GM10266 (cell line): ENCODE data around the gene ATP2B1.

Experiments
- DNase-seq: peaks from one replicate; pipeline ENCODE4 v3.0.0; 2012; ENCODE audit errors: extremely low spot score
- TF ChIP-seq, protein P1 (sequence below): IDR thresholded peaks from 2 replicates; pipeline ENCODE4 v1.5.1; 2012; ENCODE audit warnings: mild to moderate bottlenecking, low read depth; ENCODE audit not compliant: control insufficient read depth, insufficient read depth; ENCODE audit errors: missing control alignments

ATP2B1 gene

DNA sequence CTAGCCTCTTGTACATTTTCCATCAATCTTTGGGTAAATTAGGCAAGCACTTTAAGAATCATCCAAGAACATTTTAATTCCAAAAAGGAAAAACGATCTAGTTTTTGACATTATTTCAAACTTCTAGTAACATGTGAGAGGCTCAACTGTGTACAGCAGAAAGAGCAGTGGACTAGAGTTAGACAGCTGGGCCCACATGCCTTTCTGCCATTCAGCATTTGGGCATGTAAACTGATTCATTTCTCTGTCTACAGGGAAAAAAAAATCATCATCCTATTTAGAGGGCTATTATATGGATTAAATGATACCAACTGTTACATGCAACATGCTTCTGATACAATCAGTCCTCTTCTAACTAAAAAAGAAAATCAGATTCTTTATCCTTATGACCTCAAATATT, 17.7 kb downstream of the ATP2B1 start:
- no peak for DNase-seq
- TF ChIP-seq, protein P1, sequence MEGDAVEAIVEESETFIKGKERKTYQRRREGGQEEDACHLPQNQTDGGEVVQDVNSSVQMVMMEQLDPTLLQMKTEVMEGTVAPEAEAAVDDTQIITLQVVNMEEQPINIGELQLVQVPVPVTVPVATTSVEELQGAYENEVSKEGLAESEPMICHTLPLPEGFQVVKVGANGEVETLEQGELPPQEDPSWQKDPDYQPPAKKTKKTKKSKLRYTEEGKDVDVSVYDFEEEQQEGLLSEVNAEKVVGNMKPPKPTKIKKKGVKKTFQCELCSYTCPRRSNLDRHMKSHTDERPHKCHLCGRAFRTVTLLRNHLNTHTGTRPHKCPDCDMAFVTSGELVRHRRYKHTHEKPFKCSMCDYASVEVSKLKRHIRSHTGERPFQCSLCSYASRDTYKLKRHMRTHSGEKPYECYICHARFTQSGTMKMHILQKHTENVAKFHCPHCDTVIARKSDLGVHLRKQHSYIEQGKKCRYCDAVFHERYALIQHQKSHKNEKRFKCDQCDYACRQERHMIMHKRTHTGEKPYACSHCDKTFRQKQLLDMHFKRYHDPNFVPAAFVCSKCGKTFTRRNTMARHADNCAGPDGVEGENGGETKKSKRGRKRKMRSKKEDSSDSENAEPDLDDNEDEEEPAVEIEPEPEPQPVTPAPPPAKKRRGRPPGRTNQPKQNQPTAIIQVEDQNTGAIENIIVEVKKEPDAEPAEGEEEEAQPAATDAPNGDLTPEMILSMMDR = no peak

- TF ChIP-seq, protein P1 = no peak
- no peak for DNase-seq
Measured at GRCh38 chr12:89689306-89689705, 19.3 kb downstream of the ATP2B1 start.

GRCh38 chr12:89686311-89686710, 22.3 kb downstream of the ATP2B1 start:
- TF ChIP-seq, protein P1 = no peak
- no peak for DNase-seq

GRCh38 chr12:89685363-89685972, 23.2 kb downstream of the ATP2B1 start:
- TF ChIP-seq, protein P1 = no peak
- DNase-seq = no peak

DNA sequence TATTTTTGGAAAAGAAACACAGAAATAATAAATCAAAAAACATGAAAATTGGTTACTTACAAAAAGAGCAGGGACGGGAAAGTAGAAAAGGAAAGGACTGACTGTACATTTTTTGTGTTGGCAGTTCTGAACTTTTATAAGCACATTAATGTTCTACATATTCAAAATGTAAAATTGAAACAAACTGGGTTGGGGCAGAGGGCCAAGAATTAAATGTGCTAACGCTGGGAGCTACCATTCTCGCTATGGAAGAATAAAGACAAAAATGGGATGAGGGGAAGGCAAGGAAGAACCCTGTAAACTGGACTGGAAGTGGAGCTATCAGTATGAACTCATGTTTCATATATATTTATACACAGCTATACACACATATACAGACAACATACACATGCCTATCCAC, 24.5 kb downstream of the ATP2B1 start:
- DNase-seq = no peak
- TF ChIP-seq, protein P1 = no peak

DNA sequence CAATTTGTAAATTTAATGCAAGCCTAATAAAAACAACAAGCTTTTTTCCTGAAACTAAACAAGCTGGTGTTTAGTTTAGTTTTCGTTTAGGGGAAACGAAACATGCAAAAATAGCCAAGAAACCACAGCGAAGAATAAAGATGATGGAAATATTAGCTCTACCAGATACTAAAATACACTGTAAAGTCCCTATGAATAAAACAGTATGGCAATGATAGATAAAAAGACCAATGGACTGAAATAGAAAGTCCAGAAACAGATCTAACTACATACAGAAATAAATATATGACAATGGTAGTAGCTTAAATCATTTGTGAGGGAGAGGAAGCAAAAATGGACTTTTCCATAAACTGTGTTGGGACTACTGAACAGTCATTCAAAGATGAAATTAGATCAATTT, 26.4 kb downstream of the ATP2B1 start:
- TF ChIP-seq, protein P1 = no peak
- no peak for DNase-seq

DNA sequence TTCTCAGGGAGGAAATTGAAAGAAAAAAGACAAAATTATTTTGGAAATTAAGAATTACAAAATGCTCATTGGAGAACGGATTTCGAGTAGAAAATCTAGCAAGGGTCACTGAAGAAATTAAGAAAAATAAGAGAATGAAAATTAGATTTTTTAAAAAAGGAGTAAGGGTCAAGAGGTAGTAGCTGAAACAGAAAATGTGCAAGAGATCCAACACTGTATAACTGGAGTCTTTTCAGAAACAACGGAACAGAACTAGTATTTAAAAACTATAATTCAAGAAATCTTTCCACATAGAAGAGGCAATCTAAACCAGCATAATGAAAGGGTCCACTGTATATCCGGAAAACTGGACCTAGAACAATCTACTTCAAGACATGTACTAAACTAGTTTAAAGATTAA, 28.2 kb downstream of the ATP2B1 start:
- TF ChIP-seq, protein P1 = no peak
- no peak for DNase-seq
